Endothelial cell of umbilical vein (primary cell): ENCODE results near the gene TPK1.

Experiments used
- CTCF ChIP-seq, 2 donors: IDR thresholded peaks; 1 replicate in 1 of 2; 2 replicates in 1 of 2; pipeline ENCODE4 v1.5.1; 2011; ENCODE audit warnings: low read length in 2 of 2, mild to moderate bottlenecking in 2 of 2, moderate library complexity in 2 of 2, control low read depth in 1 of 2, inconsistent platforms in 1 of 2, low read depth in 1 of 2; ENCODE audit not compliant: insufficient read depth in 1 of 2; ENCODE audit errors: extremely low read depth in 1 of 2
- JUN ChIP-seq: IDR thresholded peaks from 2 replicates; pipeline ENCODE4 v1.6.1; 2011; ENCODE audit warnings: borderline replicate concordance, low read depth; ENCODE audit not compliant: insufficient read length, insufficient read depth
- MAX ChIP-seq: IDR thresholded peaks from 2 replicates; pipeline ENCODE4 v1.6.1; 2011; ENCODE audit not compliant: insufficient read depth, insufficient read length
- POLR2A ChIP-seq: IDR thresholded peaks from 2 replicates; pipeline ENCODE4 v1.6.1; 2012; ENCODE audit warnings: low read depth, mild to moderate bottlenecking, control low read depth, low read length
- POLR2AphosphoS5 ChIP-seq: IDR thresholded peaks from 2 replicates; pipeline ENCODE4 v1.6.1; 2012; ENCODE audit warnings: low read depth, mild to moderate bottlenecking, control low read depth, low read length, moderate library complexity; ENCODE audit not compliant: insufficient read depth

GRCh38 chr7:144484445-144484844 is 351.4 kb downstream of the TPK1 start:
- TF ChIP-seq CTCF (IDR thresholded peaks at IDR 0.05; ENCODE audit: extremely low read depth in 1 of 2, insufficient read depth in 1 of 2, low read depth in 1 of 2, low read length in 2 of 2) (no peak), POLR2A (no peak), JUN (no peak), POLR2AphosphoS5 (no peak), MAX (no peak)
